Measurements from ENCODE around the gene IPO8. TPM values are rescaled to one million over a fixed set of nuclear protein-coding genes. Genes with fewer than 3 reads are reported as not detected.

The IPO8 gene
- total RNA-seq, 1 donor from 2014 or later: 43.5 TPM

DNA sequence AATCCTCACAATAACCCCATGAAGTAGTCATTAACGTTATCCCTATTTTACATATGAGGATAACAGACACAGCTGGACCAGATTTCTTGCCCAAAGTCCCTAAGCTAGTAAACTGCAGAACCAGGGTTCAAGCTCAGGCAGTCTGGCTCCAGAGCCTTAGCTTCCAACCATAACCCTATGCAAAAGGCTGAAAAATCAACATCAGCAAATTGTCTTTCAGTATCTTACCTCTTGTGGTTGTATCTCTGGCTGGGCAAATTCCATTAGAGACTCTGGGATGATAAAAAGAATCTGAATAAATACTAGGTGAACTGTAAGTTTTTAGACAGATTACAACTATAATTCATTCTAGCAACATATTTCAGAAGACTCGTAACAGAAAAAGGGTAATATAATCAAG lies 34.3 kb upstream of the IPO8 start:
- Mint-ChIP-seq H3K9me3 (no peaks in the 10 kb centered on the region), H3K36me3 (ENCODE audit: low read depth) (peaks cover 11% of the 10 kb centered on the region), H3K27me3 (ENCODE audit: low read depth) (no peaks in the 10 kb centered on the region), H3K4me3 (no peak overlapping the region), H3K27ac (ENCODE audit: unreplicated experiment) (no peak overlapping the region), H3K4me1 (peaks cover 50% of the 10 kb centered on the region)
- TF ChIP-seq, protein P1, sequence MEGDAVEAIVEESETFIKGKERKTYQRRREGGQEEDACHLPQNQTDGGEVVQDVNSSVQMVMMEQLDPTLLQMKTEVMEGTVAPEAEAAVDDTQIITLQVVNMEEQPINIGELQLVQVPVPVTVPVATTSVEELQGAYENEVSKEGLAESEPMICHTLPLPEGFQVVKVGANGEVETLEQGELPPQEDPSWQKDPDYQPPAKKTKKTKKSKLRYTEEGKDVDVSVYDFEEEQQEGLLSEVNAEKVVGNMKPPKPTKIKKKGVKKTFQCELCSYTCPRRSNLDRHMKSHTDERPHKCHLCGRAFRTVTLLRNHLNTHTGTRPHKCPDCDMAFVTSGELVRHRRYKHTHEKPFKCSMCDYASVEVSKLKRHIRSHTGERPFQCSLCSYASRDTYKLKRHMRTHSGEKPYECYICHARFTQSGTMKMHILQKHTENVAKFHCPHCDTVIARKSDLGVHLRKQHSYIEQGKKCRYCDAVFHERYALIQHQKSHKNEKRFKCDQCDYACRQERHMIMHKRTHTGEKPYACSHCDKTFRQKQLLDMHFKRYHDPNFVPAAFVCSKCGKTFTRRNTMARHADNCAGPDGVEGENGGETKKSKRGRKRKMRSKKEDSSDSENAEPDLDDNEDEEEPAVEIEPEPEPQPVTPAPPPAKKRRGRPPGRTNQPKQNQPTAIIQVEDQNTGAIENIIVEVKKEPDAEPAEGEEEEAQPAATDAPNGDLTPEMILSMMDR (conservative IDR thresholded peaks at IDR 0.05): no peak
- no peak for DNase-seq (ENCODE audit: low read depth, low spot score)

DNA sequence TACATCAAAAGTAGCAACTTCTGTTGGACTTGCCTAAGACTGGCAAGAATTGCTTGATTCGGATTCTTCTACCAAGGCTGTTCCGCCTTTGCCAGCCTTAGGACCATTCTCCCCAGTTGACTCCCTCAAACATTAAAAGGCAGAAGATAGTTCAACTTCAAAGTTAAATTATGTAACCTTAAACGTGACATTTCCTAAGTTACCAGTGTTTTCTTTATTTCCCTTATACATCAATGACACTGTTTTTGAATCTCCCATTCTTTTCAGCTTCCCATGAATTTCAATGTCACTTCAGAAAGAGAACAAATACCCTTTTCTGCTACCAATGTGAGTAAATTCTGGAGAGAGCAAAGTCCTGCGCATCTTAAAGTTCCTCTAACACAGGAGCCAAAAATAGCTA lies 33.9 kb upstream of the IPO8 start:
- H3K27me3 Mint-ChIP-seq (ENCODE audit: low read depth): no peaks in the 10 kb centered on the region
- H3K36me3 Mint-ChIP-seq (ENCODE audit: low read depth): peaks cover 11% of the 10 kb centered on the region
- no peak overlapping the region for H3K27ac Mint-ChIP-seq (ENCODE audit: unreplicated experiment)
- H3K4me1 Mint-ChIP-seq: peaks cover 46% of the 10 kb centered on the region
- no peak for DNase-seq (ENCODE audit: low read depth, low spot score)
- H3K9me3 Mint-ChIP-seq: no peaks in the 10 kb centered on the region
- no peak overlapping the region for H3K4me3 Mint-ChIP-seq
- TF ChIP-seq, protein P1 (conservative IDR thresholded peaks at IDR 0.05): no peak

DNA sequence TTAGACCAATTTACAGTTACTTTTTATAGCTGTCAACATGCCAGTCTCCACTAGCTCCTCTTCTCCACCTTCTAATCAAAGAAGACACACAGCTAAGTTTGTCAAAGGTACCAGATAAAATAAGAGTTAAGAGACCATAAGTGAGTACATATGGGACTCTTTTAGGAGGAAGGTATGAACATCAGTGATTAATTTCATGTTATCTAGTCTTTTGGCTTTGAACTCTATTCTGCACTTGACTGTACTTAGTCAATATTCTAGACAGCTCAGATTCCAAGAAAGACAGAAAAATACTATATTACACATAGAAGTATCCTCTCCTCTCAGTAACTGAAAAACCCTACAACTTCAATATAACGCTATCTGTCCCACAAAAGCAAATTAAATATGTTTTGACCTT lies 31.0 kb upstream of the IPO8 start:
- H3K4me3 Mint-ChIP-seq: no peak overlapping the region
- no peak for DNase-seq (ENCODE audit: low read depth, low spot score)
- H3K4me1 Mint-ChIP-seq: peaks cover 21% of the 10 kb centered on the region
- peaks cover 9% of the 10 kb centered on the region for H3K36me3 Mint-ChIP-seq (ENCODE audit: low read depth)
- no peaks in the 10 kb centered on the region for H3K27me3 Mint-ChIP-seq (ENCODE audit: low read depth)
- TF ChIP-seq, protein P1 (conservative IDR thresholded peaks at IDR 0.05): no peak
- H3K27ac Mint-ChIP-seq (ENCODE audit: unreplicated experiment): no peak overlapping the region
- no peaks in the 10 kb centered on the region for H3K9me3 Mint-ChIP-seq

DNA sequence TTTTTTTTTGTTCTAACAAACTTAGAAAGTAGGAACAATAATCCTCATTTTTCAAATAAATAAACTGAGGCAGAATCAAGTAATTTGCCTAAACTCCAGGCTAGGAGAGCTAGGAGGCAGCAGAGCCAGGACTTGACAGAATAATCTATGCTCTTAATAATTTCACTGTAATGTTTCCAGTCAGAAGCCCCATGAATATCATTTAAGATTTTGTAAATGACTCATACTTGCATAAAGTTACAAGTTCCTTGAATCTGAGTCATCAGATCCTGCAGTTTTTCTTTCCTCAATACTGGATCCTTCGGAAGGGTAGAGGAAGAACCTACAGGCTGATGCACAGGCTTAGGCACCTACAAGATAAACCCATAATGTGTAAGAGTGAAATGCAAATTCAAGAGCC lies 30.1 kb upstream of the IPO8 start:
- Mint-ChIP-seq H3K4me3 (no peak overlapping the region), H3K9me3 (no peaks in the 10 kb centered on the region), H3K27ac (ENCODE audit: unreplicated experiment) (no peak overlapping the region), H3K36me3 (ENCODE audit: low read depth) (peaks cover 9% of the 10 kb centered on the region), H3K27me3 (ENCODE audit: low read depth) (no peaks in the 10 kb centered on the region), H3K4me1 (peaks cover 15% of the 10 kb centered on the region)
- TF ChIP-seq, protein P1 (conservative IDR thresholded peaks at IDR 0.05): no peak
- DNase-seq (ENCODE audit: low read depth, low spot score): no peak

DNA sequence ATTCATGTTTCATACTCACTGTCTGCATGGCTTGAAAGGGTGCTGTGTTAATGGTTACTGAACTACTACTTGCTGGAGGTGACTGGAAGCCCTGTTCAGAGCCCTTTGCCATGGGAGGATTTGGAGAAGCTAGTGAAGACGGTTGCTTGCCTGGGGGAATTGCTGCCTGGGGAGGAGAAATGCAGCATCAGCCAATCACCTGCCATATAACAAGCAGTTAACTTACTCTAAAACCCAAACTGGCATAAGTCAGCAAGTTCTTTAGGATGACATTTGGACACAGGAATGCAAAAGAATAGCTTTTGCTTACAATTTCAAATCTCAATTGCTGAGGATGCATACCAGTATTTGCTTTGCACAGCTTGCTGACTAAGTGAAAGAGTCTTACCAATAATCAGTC lies 23.4 kb upstream of the IPO8 start:
- TF ChIP-seq, protein P1 (conservative IDR thresholded peaks at IDR 0.05): no peak
- H3K9me3 Mint-ChIP-seq: no peaks in the 10 kb centered on the region
- H3K4me3 Mint-ChIP-seq: no peak overlapping the region
- no peaks in the 10 kb centered on the region for H3K4me1 Mint-ChIP-seq
- H3K27me3 Mint-ChIP-seq (ENCODE audit: low read depth): no peaks in the 10 kb centered on the region
- H3K36me3 Mint-ChIP-seq (ENCODE audit: low read depth): peaks cover 2% of the 10 kb centered on the region
- no peak overlapping the region for H3K27ac Mint-ChIP-seq (ENCODE audit: unreplicated experiment)
- no peak for DNase-seq (ENCODE audit: low read depth, low spot score)

All from neural crest cell (in vitro differentiated cells).